ENCODE results near the gene CPNE4.
"Not testable (repeated sequence)": the region's sequence is repeated elsewhere in the genome, so short reads cannot be mapped to it uniquely, and the experiment has no call there.

CPNE4 gene

GRCh38 chr3:131537531-131537930 is 497.3 kb downstream of the CPNE4 start:
- DNase-seq (ENCODE audit: low read depth, low spot score) = no peak
- H3K4me3 ChIP-seq (ENCODE audit: low read length) = no peak overlapping the region

- DNase-seq (ENCODE audit: low read depth, low spot score) = no peak
- H3K4me3 ChIP-seq (ENCODE audit: low read length) = no peak overlapping the region
These were observed 499.2 kb downstream of the CPNE4 start for GRCh38 chr3:131535596-131535995.

GRCh38 chr3:131535131-131535530 is 499.7 kb downstream of the CPNE4 start:
- no peak overlapping the region for H3K4me3 ChIP-seq (ENCODE audit: low read length)
- no peak for DNase-seq (ENCODE audit: low read depth, low spot score)

- no peak overlapping the region for H3K4me3 ChIP-seq (ENCODE audit: low read length)
- DNase-seq (ENCODE audit: low read depth, low spot score) = no peak
These were observed 502.2 kb downstream of the CPNE4 start for GRCh38 chr3:131532645-131533044.

- no peak overlapping the region for H3K4me3 ChIP-seq (ENCODE audit: low read length)
- no peak for DNase-seq (ENCODE audit: low read depth, low spot score)
These were observed 504.0 kb downstream of the CPNE4 start for GRCh38 chr3:131530843-131531242.

- no peak overlapping the region for H3K4me3 ChIP-seq (ENCODE audit: low read length)
- DNase-seq (ENCODE audit: low read depth, low spot score) = no peak
These were observed 504.4 kb downstream of the CPNE4 start for GRCh38 chr3:131530388-131530787.

GRCh38 chr3:131526801-131527347 is 507.9 kb downstream of the CPNE4 start:
- DNase-seq (ENCODE audit: low read depth, low spot score) = no peak
- no peak overlapping the region for H3K4me3 ChIP-seq (ENCODE audit: low read length)

- H3K4me3 ChIP-seq (ENCODE audit: low read length) = no peak overlapping the region
- DNase-seq (ENCODE audit: low read depth, low spot score) = no peak
These were observed 516.1 kb downstream of the CPNE4 start for GRCh38 chr3:131518680-131519079.

GRCh38 chr3:131505421-131505820 is 529.4 kb downstream of the CPNE4 start:
- H3K4me3 ChIP-seq (ENCODE audit: low read length) = no peak overlapping the region
- DNase-seq (ENCODE audit: low read depth, low spot score) = no peak

- no peak for DNase-seq (ENCODE audit: low read depth, low spot score)
- H3K4me3 ChIP-seq (ENCODE audit: low read length) = peak overlapping the region; percentile 95
These were observed 531.5 kb downstream of the CPNE4 start for GRCh38 chr3:131503320-131503635.

- DNase-seq (ENCODE audit: low read depth, low spot score) = peak; percentile 86
- peak within 1 kb of the TSS; percentile 95 for H3K4me3 ChIP-seq (ENCODE audit: low read length)
These were observed 532.1 kb downstream of the CPNE4 start, which contains the start of gene MRPL3 for GRCh38 chr3:131502530-131503319. TSS of gene MRPL3 (minus strand) at chr3:131502971. CDS start at chr3:131502821, 150 bp downstream.

GRCh38 chr3:131501949-131502348 is 532.9 kb downstream of the CPNE4 start:
- peak overlapping the region; percentile 95 for H3K4me3 ChIP-seq (ENCODE audit: low read length)
- DNase-seq (ENCODE audit: low read depth, low spot score) = no peak

GRCh38 chr3:131494706-131495105 is 540.1 kb downstream of the CPNE4 start:
- DNase-seq (ENCODE audit: low read depth, low spot score) = peak; percentile 49
- H3K4me3 ChIP-seq (ENCODE audit: low read length) = no peak overlapping the region

GRCh38 chr3:131491775-131492174 is 543.0 kb downstream of the CPNE4 start:
- no peak for DNase-seq (ENCODE audit: low read depth, low spot score)
- H3K4me3 ChIP-seq (ENCODE audit: low read length) = no peak overlapping the region

- DNase-seq (ENCODE audit: low read depth, low spot score) = no peak
- H3K4me3 ChIP-seq (ENCODE audit: low read length) = no peak overlapping the region
These were observed 543.7 kb downstream of the CPNE4 start for GRCh38 chr3:131491084-131491483.

GRCh38 chr3:131486545-131486944 is 548.3 kb downstream of the CPNE4 start:
- DNase-seq (ENCODE audit: low read depth, low spot score) = peak; percentile 65
- not testable (repeated sequence) for H3K4me3 ChIP-seq (ENCODE audit: low read length)

GRCh38 chr3:131485119-131485518 is 549.7 kb downstream of the CPNE4 start:
- no peak for DNase-seq (ENCODE audit: low read depth, low spot score)
- H3K4me3 ChIP-seq (ENCODE audit: low read length) = no peak overlapping the region

- no peak overlapping the region for H3K4me3 ChIP-seq (ENCODE audit: low read length)
- no peak for DNase-seq (ENCODE audit: low read depth, low spot score)
These were observed 550.2 kb downstream of the CPNE4 start for GRCh38 chr3:131484496-131485111.

Data from Jurkat, Clone E6-1 (cell line).